H9 (cell line): ENCODE results near the gene SNED1. TPM values are rescaled to one million over a fixed set of nuclear protein-coding genes. Genes with fewer than 3 reads are reported as not detected.

Experiments used
- DNase-seq: peaks from one replicate; pipeline ENCODE4 v3.0.0-alpha.2; 2017
- H2AFZ ChIP-seq: one replicate; pipeline ENCODE4 v1.6.1; 2013; ENCODE audit warnings: mild to moderate bottlenecking, low read length, control low read depth, moderate library complexity
- H2AK5ac ChIP-seq: 2 replicates; pipeline ENCODE4 v1.6.1; 2013; ENCODE audit warnings: low read length, control low read depth, mixed read lengths; ENCODE audit not compliant: insufficient read length
- H2BK120ac ChIP-seq: one replicate; pipeline ENCODE4 v1.6.1; 2013; ENCODE audit warnings: low read depth, mild to moderate bottlenecking, low read length, control low read depth, inconsistent platforms; ENCODE audit not compliant: poor library complexity, severe bottlenecking
- H2BK12ac ChIP-seq: 2 replicates; pipeline ENCODE4 v1.6.1; 2013; ENCODE audit warnings: low read length, control low read depth, mixed read lengths, low read depth; ENCODE audit not compliant: insufficient read length
- H2BK15ac ChIP-seq: 2 replicates; pipeline ENCODE4 v1.6.1; 2013; ENCODE audit warnings: low read depth, low read length, control low read depth
- H2BK20ac ChIP-seq: one replicate; pipeline ENCODE4 v1.6.1; 2013; ENCODE audit warnings: low read depth, mild to moderate bottlenecking, low read length, control low read depth, inconsistent platforms; ENCODE audit not compliant: poor library complexity, severe bottlenecking
- H2BK5ac ChIP-seq: 2 replicates; pipeline ENCODE4 v1.6.1; 2013; ENCODE audit warnings: low read length, control low read depth, mixed read lengths; ENCODE audit not compliant: insufficient read length
- H3K14ac ChIP-seq: 2 replicates; pipeline ENCODE4 v1.6.1; 2013; ENCODE audit warnings: low read length, control low read depth; ENCODE audit not compliant: insufficient read depth
- H3K18ac ChIP-seq: 2 replicates; pipeline ENCODE4 v1.6.1; 2013; ENCODE audit warnings: low read depth, mild to moderate bottlenecking, mixed read lengths, low read length, control low read depth; ENCODE audit not compliant: insufficient read length
- H3K23ac ChIP-seq: 2 replicates; pipeline ENCODE4 v1.6.1; 2013; ENCODE audit warnings: low read length, control low read depth, mixed read lengths, low read depth; ENCODE audit not compliant: insufficient read length
- H3K23me2 ChIP-seq: 2 replicates; pipeline ENCODE4 v1.6.1; 2013; ENCODE audit warnings: low read depth, mild to moderate bottlenecking, mixed read lengths, low read length, control low read depth; ENCODE audit not compliant: insufficient read length, poor library complexity, severe bottlenecking
- H3K27ac ChIP-seq: 2 replicates; pipeline ENCODE4 v1.5.1; 2013; ENCODE audit warnings: low read length, control low read depth, mixed read lengths, low read depth; ENCODE audit not compliant: insufficient read length
- H3K27me3 ChIP-seq: 2 replicates; pipeline ENCODE4 v1.6.1; 2013; ENCODE audit warnings: low read length, control low read depth, inconsistent platforms; ENCODE audit not compliant: insufficient read depth
- H3K4ac ChIP-seq: 2 replicates; pipeline ENCODE4 v1.6.1; 2013; ENCODE audit warnings: low read depth, mild to moderate bottlenecking, control low read depth, inconsistent platforms, low read length, moderate library complexity
- H3K4me1 ChIP-seq: 2 replicates; pipeline ENCODE4 v1.6.1; 2013; ENCODE audit warnings: low read length, control low read depth, inconsistent platforms; ENCODE audit not compliant: insufficient read depth
- H3K4me2 ChIP-seq: 2 replicates; pipeline ENCODE4 v1.6.1; 2013; ENCODE audit warnings: low read length, control low read depth, mixed read lengths; ENCODE audit not compliant: insufficient read length, insufficient read depth
- H3K56ac ChIP-seq: 2 replicates; pipeline ENCODE4 v1.6.1; 2013; ENCODE audit warnings: low read depth, mild to moderate bottlenecking, mixed read lengths, low read length, control low read depth; ENCODE audit not compliant: insufficient read length
- H3K79me1 ChIP-seq: 2 replicates; pipeline ENCODE4 v1.6.1; 2013; ENCODE audit warnings: low read depth, mild to moderate bottlenecking, moderate library complexity, low read length, control low read depth, inconsistent platforms; ENCODE audit not compliant: insufficient read depth, poor library complexity, severe bottlenecking
- H3K79me2 ChIP-seq: 2 replicates; pipeline ENCODE4 v1.6.1; 2013; ENCODE audit warnings: low read length, control low read depth, inconsistent platforms; ENCODE audit not compliant: insufficient read depth
- H3K9ac ChIP-seq: 2 replicates; pipeline ENCODE4 v1.6.1; 2013; ENCODE audit warnings: low read length, control low read depth, mixed read lengths; ENCODE audit not compliant: insufficient read length; ENCODE audit errors: extremely low read depth
- H3K9me3 ChIP-seq: one replicate; pipeline ENCODE4 v1.6.1; 2013; ENCODE audit warnings: low read depth, low read length, inconsistent platforms; ENCODE audit not compliant: control insufficient read depth
- H3T11ph ChIP-seq: one replicate; pipeline ENCODE4 v1.6.1; 2013; ENCODE audit warnings: mild to moderate bottlenecking, low read length, control low read depth, inconsistent platforms
- H4K20me1 ChIP-seq: one replicate; pipeline ENCODE4 v1.6.1; 2013; ENCODE audit not compliant: control insufficient read depth, insufficient read length, insufficient read depth
- H4K5ac ChIP-seq: 2 replicates; pipeline ENCODE4 v1.6.1; 2013; ENCODE audit warnings: low read depth, mild to moderate bottlenecking, mixed read lengths, low read length, control low read depth; ENCODE audit not compliant: insufficient read length
- H4K8ac ChIP-seq: replicated peaks from 2 replicates; pipeline ENCODE4 v1.6.1; 2013; ENCODE audit warnings: low read length, control low read depth, mixed read lengths, low read depth; ENCODE audit not compliant: insufficient read length
- H4K91ac ChIP-seq: 2 replicates; pipeline ENCODE4 v1.6.1; 2013; ENCODE audit warnings: low read depth, mild to moderate bottlenecking, moderate library complexity, mixed read lengths, low read length, control low read depth; ENCODE audit not compliant: insufficient read length
- H3K27ac Mint-ChIP-seq, 3 experiments: 2 replicates in 2 of 3; 3 replicates in 1 of 3; pipeline ENCODE4 v1.8.0; 2020 to 2021; ENCODE audit warnings: mixed read lengths in 3 of 3, mild to moderate bottlenecking in 1 of 3, moderate library complexity in 1 of 3
- H3K27me3 Mint-ChIP-seq: 2 replicates; pipeline ENCODE4 v1.8.0; 2021; ENCODE audit warnings: low read depth, mild to moderate bottlenecking, moderate library complexity, mixed read lengths
- H3K36me3 Mint-ChIP-seq, 3 experiments: 2 replicates in 2 of 3; 3 replicates in 1 of 3; pipeline ENCODE4 v1.8.0; 2020 to 2021; ENCODE audit warnings: low read depth in 3 of 3, mixed read lengths in 3 of 3; ENCODE audit not compliant: insufficient read depth in 1 of 3
- H3K4me1 Mint-ChIP-seq, 2 experiments: 2 replicates each; pipeline ENCODE4 v1.8.0; 2020; ENCODE audit warnings: mixed read lengths in 2 of 2
- H3K4me3 Mint-ChIP-seq, 2 experiments: 2 replicates in 1 of 2; 3 replicates in 1 of 2; pipeline ENCODE4 v1.8.0; 2020 to 2021; ENCODE audit warnings: mild to moderate bottlenecking in 2 of 2, mixed read lengths in 2 of 2, moderate library complexity in 1 of 2
- H3K9me3 Mint-ChIP-seq, 2 experiments: 2 replicates in 1 of 2; 3 replicates in 1 of 2; pipeline ENCODE4 v1.8.0; 2020; ENCODE audit warnings: mild to moderate bottlenecking in 2 of 2, mixed read lengths in 2 of 2, moderate library complexity in 1 of 2
- CTCF ChIP-seq: fragments of 200-600 bp; sonication (generic); conservative IDR thresholded peaks from 3 replicates; pipeline ENCODE4 v1.8.0; 2021; ENCODE audit warnings: antibody characterized with exemption, mild to moderate bottlenecking
- WGBS: extraction: QIAGEN DNeasy Blood & Tissue Kit; methylation state at CpG from one replicate; pipeline ENCODE4 v1.1.7; 2013; ENCODE audit warnings: missing lambda C conversion rate, low lambda C conversion rate, mixed read lengths; ENCODE audit not compliant: insufficient read length; ENCODE audit errors: extremely low coverage; 5-methylcytosine and 5-hydroxymethylcytosine counted together
- total RNA-seq: library from RNA; stranded (reverse); gene quantifications from 2 replicates; pipeline ENCODE4 v1.2.1, GENCODE V29; 2021

SNED1 gene
- total RNA-seq, 1 experiment from 2014 or later, result 2.5 TPM

GRCh38 chr2:240989451-240990265, 8.8 kb upstream of the SNED1 start:
- no peak overlapping the region for H4K5ac ChIP-seq
- H2BK12ac ChIP-seq, result no peak overlapping the region
- no peaks in the 10 kb centered on the region for H3K36me3 Mint-ChIP-seq
- H2AFZ ChIP-seq, result no peak overlapping the region
- H4K91ac ChIP-seq, result no peak overlapping the region
- H3K27ac Mint-ChIP-seq, result no peak overlapping the region
- TF ChIP-seq CTCF, result peak; percentile 69
- H3K27ac ChIP-seq, result no peak overlapping the region
- H3K9ac ChIP-seq, result no peak overlapping the region
- no peaks in the 10 kb centered on the region; a peak in 1 of 5 replicates for H3K9me3 Mint-ChIP-seq
- peaks cover 3% of the 10 kb centered on the region; the same call in 1 of the 2 replicates for H3K27me3 Mint-ChIP-seq
- no CpG with 5 or more reads among the region's 17 CpGs for WGBS
- DNase-seq, result no peak
- no peak overlapping the region for H2BK15ac ChIP-seq
- H2AK5ac ChIP-seq, result no peak overlapping the region
- no peak overlapping the region for H2BK5ac ChIP-seq
- no peak overlapping the region for H2BK20ac ChIP-seq
- no peak overlapping the region for H3K4me3 Mint-ChIP-seq
- no peaks in the 10 kb centered on the region for H3K79me2 ChIP-seq
- H4K20me1 ChIP-seq, result no peaks in the 10 kb centered on the region
- H3K9me3 ChIP-seq, result no peaks in the 10 kb centered on the region
- no peaks in the 10 kb centered on the region for H3K4me1 ChIP-seq
- no peak overlapping the region for H2BK120ac ChIP-seq
- H3T11ph ChIP-seq, result no peak overlapping the region
- no peak overlapping the region for H3K56ac ChIP-seq
- no peak overlapping the region for H3K23ac ChIP-seq
- H4K8ac ChIP-seq, result no peak overlapping the region
- no peak overlapping the region for H3K18ac ChIP-seq
- no peak overlapping the region for H3K4ac ChIP-seq
- no peaks in the 10 kb centered on the region for H3K79me1 ChIP-seq
- H3K23me2 ChIP-seq, result no peaks in the 10 kb centered on the region
- no peaks in the 10 kb centered on the region for H3K4me1 Mint-ChIP-seq
- H3K4me2 ChIP-seq, result no peak overlapping the region
- H3K14ac ChIP-seq, result no peak overlapping the region
- H3K27me3 ChIP-seq, result no peaks in the 10 kb centered on the region
